Karpas-422 (cell line): ENCODE measurements around the gene OSBP2. TPM values are rescaled to one million over a fixed set of nuclear protein-coding genes. Genes with fewer than 3 reads are reported as not detected.
A peak's percentile ranks its signal among the peaks of the same experiment; 100 is the strongest.

Source experiments
- DNase-seq: peaks from one replicate; pipeline ENCODE4 v3.0.0-alpha.2; 2015
- H2AFZ ChIP-seq: fragments of 200-600 bp; sonication (generic); 2 replicates; pipeline ENCODE4 v1.6.1; 2014; ENCODE audit warnings: antibody characterized with exemption, low read length, mixed read lengths
- H3K27ac ChIP-seq: fragments of 200-600 bp; sonication (generic); 2 replicates; pipeline ENCODE4 v1.5.1; 2014; ENCODE audit warnings: mild to moderate bottlenecking, low read length, moderate library complexity
- H3K27me3 ChIP-seq: fragments of 200-600 bp; sonication (generic); 2 replicates; pipeline ENCODE4 v1.6.1; 2014; ENCODE audit warnings: low read length, mixed read lengths
- H3K36me3 ChIP-seq: fragments of 200-600 bp; sonication (generic); 2 replicates; pipeline ENCODE4 v1.6.1; 2014; ENCODE audit warnings: low read length, mixed read lengths; ENCODE audit not compliant: insufficient read depth
- H3K4me1 ChIP-seq: fragments of 200-600 bp; sonication (generic); 2 replicates; pipeline ENCODE4 v1.6.1; 2014; ENCODE audit warnings: mild to moderate bottlenecking, low read length, mixed read lengths
- H3K4me2 ChIP-seq: fragments of 200-600 bp; sonication (generic); 2 replicates; pipeline ENCODE4 v1.6.1; 2014; ENCODE audit warnings: low read length, low read depth, mild to moderate bottlenecking; ENCODE audit not compliant: poor library complexity, severe bottlenecking
- H3K4me3 ChIP-seq: fragments of 200-600 bp; sonication (generic); 2 replicates; pipeline ENCODE4 v1.5.1; 2014; ENCODE audit warnings: mild to moderate bottlenecking, antibody characterized with exemption, low read length, mixed read lengths
- H3K79me2 ChIP-seq: fragments of 200-600 bp; sonication (generic); 2 replicates; pipeline ENCODE4 v1.6.1; 2014; ENCODE audit warnings: mild to moderate bottlenecking, low read length, mixed read lengths
- H3K9ac ChIP-seq: fragments of 200-600 bp; sonication (generic); 2 replicates; pipeline ENCODE4 v1.6.0; 2014; ENCODE audit warnings: low read length
- H3K9me2 ChIP-seq: fragments of 200-600 bp; sonication (generic), shearing (Covaris generic); replicated peaks from 2 replicates; pipeline ENCODE4 v1.6.0; 2014; ENCODE audit warnings: mild to moderate bottlenecking, low read length, moderate library complexity; ENCODE audit not compliant: insufficient read depth
- H3K9me3 ChIP-seq: fragments of 300-700, 200-600 bp; sonication (generic); 2 replicates; pipeline ENCODE4 v1.6.1; 2014; ENCODE audit warnings: low read length, mixed read lengths
- H4K20me1 ChIP-seq: fragments of 200-600 bp; sonication (generic); 2 replicates; pipeline ENCODE4 v1.6.1; 2014; ENCODE audit warnings: mild to moderate bottlenecking, antibody characterized with exemption, low read length, low read depth; ENCODE audit not compliant: insufficient read depth
- total RNA-seq: library from RNA; depleted of rRNA; stranded (reverse); fragments of >200 nt; shearing (Covaris generic); gene quantifications from 2 replicates; pipeline ENCODE4 v1.2.3, GENCODE V29; 2014; ENCODE audit warnings: low replicate concordance

Gene OSBP2
- total RNA-seq, 1 experiment from 2014 or later: 0.07 TPM

DNA sequence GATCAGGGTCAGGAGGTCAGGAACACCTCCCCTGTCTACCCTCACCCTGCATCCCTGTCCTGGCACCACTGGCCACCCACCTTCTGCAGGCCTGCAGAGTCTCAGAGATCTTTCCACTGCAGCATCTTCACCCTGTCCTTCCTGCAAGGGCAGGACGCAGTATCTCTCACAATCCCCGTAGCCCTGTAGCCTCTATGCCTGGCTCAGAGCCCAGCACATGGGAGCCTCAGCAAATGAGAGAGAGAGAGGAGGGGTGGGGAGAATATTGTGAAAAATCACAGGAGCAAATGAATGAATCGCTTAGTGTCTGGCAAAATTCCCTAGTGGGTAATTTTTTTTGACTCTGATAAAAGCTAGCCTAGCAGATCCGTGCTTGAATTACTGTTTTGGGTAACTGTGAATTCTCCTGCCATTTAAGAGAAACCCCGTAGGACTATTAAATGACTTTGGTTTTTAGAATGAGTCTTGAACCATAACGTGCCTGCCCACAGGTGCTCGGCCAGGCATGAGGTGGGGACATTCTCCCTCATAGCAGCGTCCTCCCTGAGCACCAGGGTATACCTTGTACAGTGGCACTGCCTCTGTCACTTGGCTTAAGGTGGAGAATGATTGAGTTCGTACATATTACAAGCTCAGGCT lies 182.4 kb downstream of the OSBP2 start:
- Histone ChIP-seq H3K9ac (no peak overlapping the region), H4K20me1 (no peaks in the 10 kb centered on the region), H3K27ac (peak overlapping the region; percentile 7; the same call in 1 of the 2 replicates), H3K4me3 (no peak overlapping the region), H2AFZ (no peak overlapping the region), H3K4me1 (peaks cover 42% of the 10 kb centered on the region), H3K36me3 (no peaks in the 10 kb centered on the region), H3K9me2 (no peaks in the 10 kb centered on the region), H3K27me3 (no peaks in the 10 kb centered on the region), H3K9me3 (no peaks in the 10 kb centered on the region), H3K4me2 (no peak overlapping the region), H3K79me2 (no peaks in the 10 kb centered on the region)
- peak; percentile 66 for DNase-seq

DNA sequence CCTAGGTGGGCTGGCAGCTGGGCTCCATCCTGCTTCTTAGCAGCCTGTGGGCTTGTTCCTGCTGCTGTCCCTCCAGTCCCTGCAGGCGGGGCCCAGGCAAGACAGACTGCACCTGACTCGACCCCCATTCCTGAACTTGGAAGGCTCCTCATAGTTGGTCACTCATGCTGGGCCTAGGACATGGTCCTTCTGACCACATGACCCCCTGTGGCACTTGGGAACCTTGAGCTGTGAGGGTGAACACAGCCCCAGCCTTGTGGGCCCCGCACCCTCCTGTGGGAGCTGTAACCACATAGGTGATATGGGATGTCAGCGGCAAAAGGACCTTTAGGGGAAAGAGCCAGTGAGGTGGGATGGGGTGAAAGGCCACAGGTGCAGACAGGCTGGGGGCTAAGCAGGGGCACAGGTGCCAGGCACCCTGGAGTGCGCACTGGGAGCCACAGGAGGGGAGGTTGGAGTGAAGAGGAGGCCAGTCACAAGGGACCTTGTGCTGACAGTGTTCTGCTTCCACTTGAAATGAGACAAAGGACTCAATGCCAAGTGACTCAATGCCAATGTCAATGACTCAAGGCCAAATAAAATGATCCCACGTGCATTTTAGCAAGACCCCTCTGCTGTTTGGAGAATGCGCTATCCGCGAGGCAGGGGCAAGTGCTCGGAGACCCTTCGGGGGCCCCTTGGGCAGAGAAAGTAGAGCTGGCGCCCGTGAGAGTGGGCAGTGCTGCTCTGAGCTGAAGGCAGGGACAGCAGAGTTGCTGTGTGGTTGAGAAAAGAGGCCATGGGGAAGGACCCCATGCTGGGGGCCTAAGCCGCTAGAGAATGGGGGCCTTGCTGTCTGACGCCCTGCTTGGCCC lies 183.2 kb downstream of the OSBP2 start:
- Histone ChIP-seq H3K4me2 (no peak overlapping the region), H3K27me3 (no peaks in the 10 kb centered on the region), H2AFZ (no peak overlapping the region), H3K36me3 (no peaks in the 10 kb centered on the region), H3K9ac (no peak overlapping the region), H4K20me1 (no peaks in the 10 kb centered on the region), H3K9me3 (no peaks in the 10 kb centered on the region), H3K9me2 (no peaks in the 10 kb centered on the region), H3K79me2 (no peaks in the 10 kb centered on the region), H3K4me3 (no peak overlapping the region), H3K4me1 (peaks cover 42% of the 10 kb centered on the region), H3K27ac (peak overlapping the region; percentile 7; the same call in 1 of the 2 replicates)
- no peak for DNase-seq

DNA sequence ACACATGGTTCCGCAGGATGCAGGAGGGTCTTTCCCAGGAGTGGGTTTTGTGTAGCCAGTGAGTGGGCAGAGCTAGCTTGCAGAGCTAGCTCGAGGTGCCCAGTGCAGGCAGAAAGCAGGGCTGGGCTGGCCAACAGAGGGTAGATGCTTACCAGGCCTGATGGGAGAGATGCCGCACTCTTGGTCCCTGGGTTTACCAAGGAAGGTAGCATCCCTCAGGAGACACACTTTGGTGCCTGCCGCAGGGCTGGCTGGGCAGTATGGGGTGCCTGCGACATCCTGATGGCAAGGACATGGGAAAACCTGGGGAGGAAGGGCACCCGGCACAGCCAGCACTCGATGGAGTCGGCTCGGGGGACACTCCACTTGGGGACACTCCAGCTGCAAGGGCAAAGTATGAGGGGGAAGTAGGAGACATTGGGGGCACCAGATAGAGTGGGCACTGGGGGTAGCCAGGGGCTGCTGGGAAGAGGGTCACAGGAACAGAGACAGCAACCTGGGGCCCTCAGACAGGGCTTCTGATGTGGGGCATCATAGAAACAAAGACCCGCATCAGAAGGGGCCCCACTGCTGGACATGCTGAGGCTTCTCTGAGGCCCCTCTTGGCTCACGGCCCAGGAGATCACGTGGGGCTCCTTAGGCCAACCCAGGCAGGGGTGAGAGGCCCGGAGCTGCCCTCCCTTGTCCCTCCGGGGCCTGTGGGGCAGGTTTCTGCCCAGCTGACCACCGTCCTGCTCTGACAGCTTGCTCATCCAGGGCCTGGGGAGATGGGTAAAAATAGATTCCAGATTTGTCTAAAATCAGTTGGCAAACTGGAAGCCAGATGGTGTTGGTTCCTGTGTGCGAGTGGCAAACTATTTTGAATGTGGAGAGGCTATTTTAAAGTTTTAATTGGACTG lies 184.1 kb downstream of the OSBP2 start:
- no peak overlapping the region for H3K9ac ChIP-seq
- no peak for DNase-seq
- H3K27ac ChIP-seq: no peak overlapping the region
- no peaks in the 10 kb centered on the region for H3K9me2 ChIP-seq
- H3K27me3 ChIP-seq: no peaks in the 10 kb centered on the region
- no peak overlapping the region for H2AFZ ChIP-seq
- H3K79me2 ChIP-seq: no peaks in the 10 kb centered on the region
- no peaks in the 10 kb centered on the region for H3K36me3 ChIP-seq
- peak overlapping the region; percentile 35 for H3K4me2 ChIP-seq
- H3K9me3 ChIP-seq: no peaks in the 10 kb centered on the region
- H3K4me3 ChIP-seq: no peak overlapping the region
- H3K4me1 ChIP-seq: peaks cover 42% of the 10 kb centered on the region
- H4K20me1 ChIP-seq: no peaks in the 10 kb centered on the region

DNA sequence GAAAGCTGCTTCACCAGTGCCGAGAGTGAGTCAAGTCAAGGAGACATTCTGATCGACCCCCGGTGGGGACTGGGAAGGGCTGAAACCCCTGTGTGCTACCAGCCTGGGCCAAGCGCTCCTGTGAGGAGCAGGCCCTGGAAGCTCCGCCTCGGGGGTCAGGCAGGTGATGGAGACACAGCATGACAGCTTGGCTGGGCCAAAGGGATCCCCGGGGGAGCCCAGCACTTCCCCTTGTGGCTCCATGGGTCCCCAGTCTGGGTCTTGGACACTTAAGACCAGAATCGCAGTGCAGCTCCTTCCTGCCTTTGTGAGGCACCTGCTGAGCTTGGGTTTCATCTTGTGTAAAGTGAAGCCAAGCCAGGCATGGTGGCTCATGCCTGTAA lies 184.7 kb downstream of the OSBP2 start:
- Histone ChIP-seq H3K9ac (no peak overlapping the region), H3K4me3 (no peak overlapping the region), H3K27me3 (no peaks in the 10 kb centered on the region), H3K9me3 (no peaks in the 10 kb centered on the region), H3K27ac (no peak overlapping the region), H4K20me1 (no peaks in the 10 kb centered on the region), H3K4me1 (peaks cover 42% of the 10 kb centered on the region), H2AFZ (no peak overlapping the region), H3K4me2 (peak overlapping the region; percentile 35), H3K79me2 (no peaks in the 10 kb centered on the region), H3K9me2 (no peaks in the 10 kb centered on the region), H3K36me3 (no peaks in the 10 kb centered on the region)
- peak; percentile 50 for DNase-seq

DNA sequence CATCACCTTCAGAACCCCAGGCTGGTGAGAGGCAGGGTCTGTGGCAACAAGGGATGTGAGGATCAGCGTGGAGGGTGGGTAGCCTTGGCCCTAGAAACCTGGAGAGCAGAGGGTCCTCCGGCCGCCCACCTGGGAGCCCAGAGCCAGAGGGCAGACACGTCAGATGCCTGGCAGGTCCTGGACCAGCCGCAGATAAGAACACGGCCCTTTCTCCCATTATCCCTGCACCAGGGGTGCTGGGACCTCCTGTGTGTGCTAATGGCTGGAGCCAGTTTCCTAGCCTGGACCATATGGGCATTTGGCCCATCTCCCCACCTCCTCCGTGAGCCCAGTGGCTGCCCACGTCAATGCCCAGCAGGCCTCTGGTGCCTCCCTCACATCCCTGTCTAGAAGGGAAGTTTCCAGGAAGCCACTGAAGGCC lies 185.5 kb downstream of the OSBP2 start:
- Histone ChIP-seq H2AFZ (no peak overlapping the region), H3K4me1 (peaks cover 42% of the 10 kb centered on the region), H3K27me3 (no peaks in the 10 kb centered on the region), H3K79me2 (no peaks in the 10 kb centered on the region), H3K9me2 (no peaks in the 10 kb centered on the region), H3K36me3 (no peaks in the 10 kb centered on the region), H3K4me2 (no peak overlapping the region), H3K27ac (no peak overlapping the region), H3K4me3 (no peak overlapping the region), H4K20me1 (no peaks in the 10 kb centered on the region), H3K9me3 (no peaks in the 10 kb centered on the region), H3K9ac (no peak overlapping the region)
- no peak for DNase-seq

DNA sequence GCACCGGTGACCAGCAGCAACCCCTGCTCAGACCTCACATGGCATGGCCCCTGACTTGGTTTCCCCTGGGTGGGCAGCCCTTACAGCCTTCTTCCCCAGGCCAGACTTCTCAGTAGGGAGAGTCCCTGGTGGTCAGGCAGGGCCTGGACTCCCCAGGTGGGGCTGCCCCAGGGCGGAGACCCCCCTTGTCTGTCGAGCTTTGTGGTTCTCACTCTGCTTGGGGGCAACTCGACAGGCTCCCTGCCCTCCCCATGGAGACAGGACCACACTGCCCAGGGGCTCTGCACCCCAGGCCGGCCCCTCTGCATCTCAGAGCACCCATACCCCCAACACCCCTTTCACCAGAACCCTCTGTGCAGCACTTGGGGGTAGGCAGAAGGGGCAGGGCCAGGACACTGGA lies 186.2 kb downstream of the OSBP2 start:
- H3K9me2 ChIP-seq: no peaks in the 10 kb centered on the region
- no peaks in the 10 kb centered on the region for H3K79me2 ChIP-seq
- no peak overlapping the region for H3K4me3 ChIP-seq
- H2AFZ ChIP-seq: no peak overlapping the region
- no peak overlapping the region for H3K4me2 ChIP-seq
- H3K36me3 ChIP-seq: no peaks in the 10 kb centered on the region
- H3K4me1 ChIP-seq: peaks cover 42% of the 10 kb centered on the region
- no peaks in the 10 kb centered on the region for H3K27me3 ChIP-seq
- no peak overlapping the region for H3K27ac ChIP-seq
- no peaks in the 10 kb centered on the region for H4K20me1 ChIP-seq
- H3K9ac ChIP-seq: no peak overlapping the region
- no peaks in the 10 kb centered on the region for H3K9me3 ChIP-seq
- DNase-seq: no peak

DNA sequence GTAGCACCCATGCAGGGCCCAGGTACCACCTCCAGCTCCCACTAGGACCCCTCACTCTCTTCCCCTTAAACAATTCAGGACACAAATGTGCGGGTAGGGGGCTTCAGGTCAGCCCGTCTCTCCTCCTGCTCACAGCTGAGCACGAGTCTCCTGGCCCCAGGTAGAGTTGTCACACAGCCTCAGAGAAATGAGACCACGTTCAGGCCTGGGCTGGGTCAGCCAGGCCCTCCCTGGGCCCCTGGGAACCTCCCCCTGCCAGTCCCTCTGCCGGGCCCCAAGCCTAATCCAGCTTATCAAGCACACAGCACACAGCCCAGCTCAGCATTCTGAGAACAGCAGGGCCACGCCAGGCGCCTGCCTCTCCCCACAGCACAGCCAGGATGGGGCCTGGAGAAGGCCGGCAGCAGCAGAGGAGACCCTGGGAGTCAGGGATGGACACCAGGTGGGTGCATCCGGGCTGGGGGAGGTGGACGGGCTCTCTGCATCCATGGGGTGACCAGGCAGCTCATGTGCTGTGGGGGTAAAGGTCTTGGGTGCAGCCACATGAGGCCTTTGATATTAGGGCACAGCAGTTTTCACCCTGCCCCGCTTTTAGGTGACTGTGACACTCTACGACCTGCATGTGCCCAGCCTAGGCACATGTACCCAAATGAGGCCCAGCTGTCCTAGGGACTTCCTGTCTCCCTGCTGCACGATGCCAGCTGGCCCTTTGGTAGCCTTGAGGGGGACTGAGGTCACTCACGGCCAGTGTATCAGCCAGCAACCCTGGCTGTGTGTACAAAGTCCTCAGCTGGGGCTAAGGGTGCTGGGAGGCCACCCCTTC lies 186.9 kb downstream of the OSBP2 start:
- Histone ChIP-seq H3K36me3 (no peaks in the 10 kb centered on the region), H2AFZ (no peak overlapping the region), H3K79me2 (no peaks in the 10 kb centered on the region), H3K4me2 (no peak overlapping the region), H3K4me3 (no peak overlapping the region), H3K27ac (no peak overlapping the region), H4K20me1 (no peaks in the 10 kb centered on the region), H3K9ac (no peak overlapping the region), H3K9me3 (no peaks in the 10 kb centered on the region), H3K9me2 (no peaks in the 10 kb centered on the region), H3K4me1 (peaks cover 36% of the 10 kb centered on the region), H3K27me3 (no peaks in the 10 kb centered on the region)
- no peak for DNase-seq
